GM12875 (cell line): ENCODE results near the gene DACT2.
"Not testable (repeated sequence)": the region's sequence is repeated elsewhere in the genome, so short reads cannot be mapped to it uniquely, and the experiment has no call there.

Source experiments
- H3K4me3 ChIP-seq: one replicate; pipeline ENCODE4 v1.5.1; 2011; ENCODE audit warnings: low read depth, low read length, control low read depth
- TF ChIP-seq, protein P1 (sequence below): IDR thresholded peaks from 2 replicates; pipeline ENCODE4 v1.5.1; 2011; ENCODE audit warnings: low read depth, mild to moderate bottlenecking, control low read depth, inconsistent platforms, low read length, moderate library complexity, borderline replicate concordance; ENCODE audit not compliant: insufficient read depth

DACT2 gene

DNA sequence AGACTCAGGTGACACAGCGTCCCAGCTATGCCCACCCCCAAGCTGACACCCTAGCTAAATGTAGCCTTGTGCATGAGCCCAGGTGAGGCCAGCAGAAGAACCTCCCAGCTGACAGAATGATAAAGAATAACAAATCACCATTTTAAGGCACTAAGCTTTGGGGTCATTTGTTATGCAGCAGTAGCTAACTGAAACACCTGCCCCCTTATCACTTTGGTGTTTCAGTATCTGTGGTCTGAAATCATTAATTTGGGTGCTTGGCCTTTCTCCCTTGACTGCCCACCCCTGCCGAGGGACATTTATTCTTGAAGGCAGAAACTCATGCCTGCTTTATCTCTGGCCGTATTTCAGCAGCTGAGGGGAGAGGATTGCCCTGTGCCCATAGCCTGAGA, 30.0 kb downstream of the DACT2 start:
- H3K4me3 ChIP-seq: no peak overlapping the region
- TF ChIP-seq, protein P1, sequence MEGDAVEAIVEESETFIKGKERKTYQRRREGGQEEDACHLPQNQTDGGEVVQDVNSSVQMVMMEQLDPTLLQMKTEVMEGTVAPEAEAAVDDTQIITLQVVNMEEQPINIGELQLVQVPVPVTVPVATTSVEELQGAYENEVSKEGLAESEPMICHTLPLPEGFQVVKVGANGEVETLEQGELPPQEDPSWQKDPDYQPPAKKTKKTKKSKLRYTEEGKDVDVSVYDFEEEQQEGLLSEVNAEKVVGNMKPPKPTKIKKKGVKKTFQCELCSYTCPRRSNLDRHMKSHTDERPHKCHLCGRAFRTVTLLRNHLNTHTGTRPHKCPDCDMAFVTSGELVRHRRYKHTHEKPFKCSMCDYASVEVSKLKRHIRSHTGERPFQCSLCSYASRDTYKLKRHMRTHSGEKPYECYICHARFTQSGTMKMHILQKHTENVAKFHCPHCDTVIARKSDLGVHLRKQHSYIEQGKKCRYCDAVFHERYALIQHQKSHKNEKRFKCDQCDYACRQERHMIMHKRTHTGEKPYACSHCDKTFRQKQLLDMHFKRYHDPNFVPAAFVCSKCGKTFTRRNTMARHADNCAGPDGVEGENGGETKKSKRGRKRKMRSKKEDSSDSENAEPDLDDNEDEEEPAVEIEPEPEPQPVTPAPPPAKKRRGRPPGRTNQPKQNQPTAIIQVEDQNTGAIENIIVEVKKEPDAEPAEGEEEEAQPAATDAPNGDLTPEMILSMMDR: no peak

DNA sequence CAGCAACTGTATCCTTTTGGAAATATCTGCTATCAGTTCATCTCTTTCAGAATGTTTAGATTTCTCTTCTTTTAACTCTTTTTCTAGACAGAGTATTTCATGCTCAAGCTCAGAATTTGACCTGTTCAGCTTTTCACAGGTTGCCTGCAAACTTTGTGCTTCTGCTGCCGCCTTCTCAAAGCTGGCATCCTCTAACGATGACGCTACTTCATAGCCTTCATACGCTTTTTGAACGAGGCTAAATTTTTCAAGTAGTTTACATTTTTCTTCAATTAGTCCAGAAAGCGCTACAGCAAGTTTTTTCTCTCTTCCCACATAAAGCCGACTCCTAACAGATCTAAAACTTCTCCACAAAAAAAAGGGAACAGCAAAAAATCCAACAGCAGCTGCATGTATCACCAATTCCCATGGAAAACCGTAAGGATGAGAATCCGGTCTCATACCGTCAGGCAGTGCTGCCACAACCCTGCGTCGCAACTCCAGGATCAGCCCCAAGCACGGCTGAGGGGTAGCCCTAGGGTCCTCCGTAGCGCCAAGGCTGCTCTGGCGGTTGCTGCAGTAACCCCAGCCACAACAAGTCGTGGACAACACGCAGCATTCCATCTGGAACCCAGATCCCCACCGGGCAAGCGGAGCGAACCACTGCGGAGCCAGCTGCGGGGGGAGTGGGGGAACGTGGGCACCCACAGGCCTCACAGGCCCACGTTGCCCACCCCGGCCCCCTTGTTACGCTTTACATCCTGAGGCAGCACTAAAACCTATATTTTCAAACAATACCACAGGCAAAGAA, 30.6 kb downstream of the DACT2 start:
- no peak overlapping the region for H3K4me3 ChIP-seq
- TF ChIP-seq, protein P1: no peak

DNA sequence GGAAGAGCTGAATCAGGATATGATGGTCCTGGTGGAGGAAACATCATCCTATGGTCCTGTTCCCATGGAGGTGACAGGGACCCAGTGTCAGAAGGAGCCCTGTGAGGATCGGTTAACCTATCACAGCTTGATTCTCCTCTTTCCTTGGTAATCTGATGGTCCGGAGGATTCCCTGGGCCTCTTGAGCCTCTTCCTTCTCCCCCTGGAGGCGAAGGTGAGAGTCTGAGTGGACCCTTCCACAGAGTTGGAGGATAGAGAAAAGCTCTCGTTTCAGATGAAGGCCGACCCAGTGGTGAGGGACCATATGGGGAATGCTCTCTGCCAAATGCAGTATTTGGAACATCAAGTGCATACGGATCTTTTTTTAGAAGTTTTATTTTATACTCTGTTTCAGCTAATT, 32.1 kb downstream of the DACT2 start:
- not testable (repeated sequence) for H3K4me3 ChIP-seq

DNA sequence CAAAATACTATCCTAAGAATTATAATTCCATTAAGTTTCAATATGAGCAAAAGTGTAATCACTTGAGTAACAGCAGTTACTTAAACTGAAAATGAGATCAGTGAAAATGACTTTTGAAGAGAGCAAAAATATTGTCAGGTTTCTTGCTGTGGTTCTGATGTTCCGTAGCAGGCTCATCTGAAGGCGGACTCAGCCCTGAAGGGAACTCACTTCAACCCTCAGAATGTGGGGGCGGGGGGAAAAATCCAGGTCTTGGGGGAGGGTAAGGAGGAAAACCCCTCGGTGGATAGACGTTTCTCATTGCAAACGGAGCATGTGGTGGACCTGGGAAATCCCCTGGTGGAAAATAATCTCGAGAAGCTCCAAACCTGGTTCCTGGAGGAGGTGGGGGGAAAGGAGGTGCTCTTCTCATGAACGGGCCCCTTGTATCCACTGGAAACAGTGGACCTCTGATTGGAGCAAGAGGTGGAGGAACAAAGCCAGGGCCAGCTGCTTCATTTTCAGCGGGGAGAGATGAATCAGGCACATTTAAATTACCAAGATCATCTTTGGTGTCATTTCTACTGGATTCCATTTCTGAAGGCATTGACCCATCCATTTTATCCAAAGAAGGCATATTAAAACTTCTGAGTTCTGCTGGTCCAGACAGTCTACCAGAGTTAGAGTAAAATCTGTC, 32.7 kb downstream of the DACT2 start:
- H3K4me3 ChIP-seq: not testable (repeated sequence)

DNA sequence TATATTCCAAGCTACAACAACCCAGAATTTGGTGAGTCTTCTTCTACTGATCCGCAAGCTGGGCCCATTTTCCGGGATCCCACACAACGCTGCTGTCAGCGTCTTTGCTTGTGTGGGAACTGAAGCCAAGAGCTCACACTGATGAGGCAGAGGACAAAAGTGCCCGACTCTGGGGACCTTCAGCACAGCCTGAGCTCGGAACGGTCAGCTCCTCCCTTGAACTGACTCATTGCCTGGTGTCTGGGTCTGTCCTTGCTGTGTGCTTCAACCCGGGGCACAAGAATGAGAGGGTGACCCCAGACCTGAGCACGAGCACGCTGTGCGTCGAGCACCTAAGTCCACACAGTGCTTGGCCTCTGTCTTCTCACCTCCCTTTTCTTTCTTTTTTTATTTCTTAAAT, 33.5 kb downstream of the DACT2 start:
- no peak overlapping the region for H3K4me3 ChIP-seq
- TF ChIP-seq, protein P1: no peak

DNA sequence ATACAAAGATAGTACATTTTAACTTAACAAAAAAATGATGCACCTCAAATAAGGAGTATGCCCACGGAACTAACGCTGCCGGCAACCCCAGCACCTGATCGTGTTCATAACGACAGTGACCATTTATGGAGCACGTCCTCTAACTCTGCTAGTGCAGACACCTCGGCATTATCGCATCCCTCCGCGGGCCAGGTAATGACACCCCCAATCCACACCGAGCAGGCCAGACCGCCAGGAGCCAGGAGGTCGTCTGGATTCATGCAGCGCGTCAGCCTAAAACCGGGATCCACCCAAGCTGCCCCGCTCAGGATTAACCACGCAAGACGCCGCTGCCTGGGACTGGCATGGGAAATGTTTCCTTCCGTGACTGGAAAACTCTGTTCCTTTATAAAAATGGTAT, 34.1 kb downstream of the DACT2 start:
- H3K4me3 ChIP-seq: no peak overlapping the region
- TF ChIP-seq, protein P1: no peak

DNA sequence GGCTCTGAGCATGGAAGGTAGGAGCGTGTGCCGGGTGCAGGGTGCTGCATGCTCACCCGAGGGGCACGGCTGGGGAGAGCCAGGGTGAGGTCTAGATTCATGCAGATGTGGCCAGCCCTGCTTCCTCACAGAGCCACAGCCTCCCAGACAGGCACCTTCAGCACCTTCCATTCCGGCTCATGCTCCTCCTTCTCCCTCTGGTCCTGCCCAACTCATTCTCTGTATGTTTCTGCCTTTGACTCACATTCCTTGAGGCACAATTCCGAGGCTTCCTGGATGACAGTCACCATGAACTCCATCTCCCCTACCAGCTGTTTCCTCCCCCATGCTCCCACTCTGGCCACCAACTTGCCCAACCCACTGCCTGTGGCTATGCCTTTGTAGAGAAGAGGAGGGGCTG, 35.4 kb downstream of the DACT2 start:
- TF ChIP-seq, protein P1: no peak
- H3K4me3 ChIP-seq: no peak overlapping the region

DNA sequence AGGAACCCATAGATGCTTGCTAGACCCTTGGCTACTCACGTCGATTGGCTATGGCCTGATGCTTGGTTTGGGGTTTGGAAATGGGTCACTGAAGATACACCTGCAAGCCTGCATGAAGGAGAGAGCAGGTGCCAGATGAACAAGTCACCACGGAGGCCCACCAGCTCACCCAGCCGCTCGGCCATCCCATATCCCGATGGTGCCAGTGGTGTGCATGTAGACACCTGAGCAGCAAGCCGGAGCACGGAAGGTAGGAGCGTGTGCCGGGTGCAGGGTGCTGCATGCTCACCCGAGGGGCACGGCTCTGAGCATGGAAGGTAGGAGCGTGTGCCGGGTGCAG, 35.9 kb downstream of the DACT2 start:
- TF ChIP-seq, protein P1: no peak
- H3K4me3 ChIP-seq: no peak overlapping the region
